Prostate gland (tissue), 2 donors: ENCODE measurements around the gene ENAH. TPM values are rescaled to one million over a fixed set of nuclear protein-coding genes. Genes with fewer than 3 reads are reported as not detected.
"Not testable (repeated sequence)": the region's sequence is repeated elsewhere in the genome, so short reads cannot be mapped to it uniquely, and the experiment has no call there.

Experiments used
- DNase-seq: peaks from one replicate; pipeline ENCODE4 v3.0.0-alpha.2; 2019; ENCODE audit warnings: low spot score
- H3K27ac ChIP-seq, 2 donors: fragments of 200-600 bp; sonication (generic); 2 replicates each; pipeline ENCODE4 v1.5.1; 2017 to 2019
- H3K27me3 ChIP-seq: fragments of 200-600 bp; sonication (generic); replicated peaks from 2 replicates; pipeline ENCODE4 v1.5.1; 2019; ENCODE audit not compliant: insufficient read depth
- H3K36me3 ChIP-seq, 2 donors: fragments of 200-600 bp; sonication (generic); 1 replicate in 1 of 2; 2 replicates in 1 of 2; pipeline versions ENCODE4 v1.5.1 to v1.8.1; 2017 to 2019
- H3K4me1 ChIP-seq: fragments of 200-600 bp; sonication (generic); replicated peaks from 2 replicates; pipeline ENCODE4 v1.5.1; 2019
- H3K4me3 ChIP-seq, 2 donors: fragments of 200-600 bp; sonication (generic); 2 replicates each; pipeline ENCODE4 v1.5.1; 2017 to 2019
- H3K9me3 ChIP-seq: fragments of 200-600 bp; sonication (generic); 2 replicates; pipeline ENCODE4 v1.5.1; 2017
- CTCF ChIP-seq, 4 experiments: fragments of 200-600 bp in 2 of 4; fragments of 450-650 bp in 2 of 4; sonication (generic) in 2 of 4; IDR thresholded peaks; 1 replicate in 3 of 4; 2 replicates in 1 of 4; pipeline ENCODE4 v1.5.1; 2016 to 2019; ENCODE audit warnings: antibody characterized with exemption in 4 of 4, mild to moderate bottlenecking in 2 of 4, moderate library complexity in 2 of 4
- POLR2A ChIP-seq: fragments of 450-650 bp; IDR thresholded peaks from one replicate; pipeline ENCODE4 v1.6.1; 2016; ENCODE audit warnings: antibody characterized with exemption, mild to moderate bottlenecking
- POLR2AphosphoS5 ChIP-seq: sonication (generic); formaldehyde crosslinking; IDR thresholded peaks from one replicate; pipeline ENCODE4 v1.6.1; 2017; ENCODE audit warnings: antibody characterized with exemption
- WGBS: methylation state at CpG from one replicate; pipeline ENCODE4 v1.1.5; 2018; 5-methylcytosine and 5-hydroxymethylcytosine counted together
- intact Hi-C: fragments of 100-400 bp; cut with DNase I; formaldehyde crosslinking; loops from one replicate; pipeline ENCODE4 v1.14.2; 2022
- total RNA-seq, 2 donors: library from RNA; depleted of rRNA; stranded (reverse); fragments of >200 nt; gene quantifications; one replicate each; pipeline ENCODE4 v1.1.0, GENCODE V29; 2016

ENAH gene
- total RNA-seq, 2 donors from 2014 or later, result 36.4 to 93.6 TPM

- Histone ChIP-seq H3K4me3 (no peak overlapping the region), H3K27ac (no peak overlapping the region), H3K4me1 (no peaks in the 10 kb centered on the region), H3K9me3 (no peaks in the 10 kb centered on the region), H3K36me3 (no peaks in the 10 kb centered on the region), H3K27me3 (no peaks in the 10 kb centered on the region)
- WGBS, result 92% methylated on average over 8 of the region's 8 CpGs
- intact Hi-C loops, result no loop called here
- TF ChIP-seq POLR2A (no peak), POLR2AphosphoS5 (no peak), CTCF (IDR thresholded peaks at IDR 0.05) (no peak)
- DNase-seq, result no peak
These were observed 135.2 kb downstream of the ENAH start for GRCh38 chr1:225517697-225518096.

GRCh38 chr1:225517221-225517620 lies 135.7 kb downstream of the ENAH start:
- no peaks in the 10 kb centered on the region for H3K36me3 ChIP-seq
- H3K27ac ChIP-seq, result no peak overlapping the region
- TF ChIP-seq POLR2AphosphoS5 (no peak), POLR2A (no peak), CTCF (IDR thresholded peaks at IDR 0.05) (no peak)
- intact Hi-C loops, result no loop called here
- no peaks in the 10 kb centered on the region for H3K27me3 ChIP-seq
- DNase-seq, result no peak
- no peaks in the 10 kb centered on the region for H3K4me1 ChIP-seq
- no peak overlapping the region for H3K4me3 ChIP-seq
- no peaks in the 10 kb centered on the region for H3K9me3 ChIP-seq
- WGBS, result 96% methylated on average over 6 of the region's 6 CpGs

- no peak overlapping the region for H3K27ac ChIP-seq
These were observed 138.2 kb downstream of the ENAH start for GRCh38 chr1:225514671-225515081.

GRCh38 chr1:225513576-225513975 lies 139.3 kb downstream of the ENAH start:
- H3K27me3 ChIP-seq, H3K36me3 ChIP-seq, H3K4me3 ChIP-seq, H3K9me3 ChIP-seq, DNase-seq, H3K4me1 ChIP-seq, H3K27ac ChIP-seq, intact Hi-C loops: not testable (repeated sequence)
- 98% methylated on average over 9 of the region's 9 CpGs for WGBS

More at GRCh38 chr1:225514671-225515081, 138.2 kb downstream of the ENAH start:
- Histone ChIP-seq H3K4me3 (no peak overlapping the region), H3K27me3 (no peaks in the 10 kb centered on the region), H3K4me1 (no peaks in the 10 kb centered on the region), H3K9me3 (no peaks in the 10 kb centered on the region), H3K36me3 (no peaks in the 10 kb centered on the region)
- no peak for DNase-seq
- intact Hi-C loops, result no loop called here
- TF ChIP-seq POLR2AphosphoS5 (no peak), CTCF (IDR thresholded peaks at IDR 0.05) (no peak), POLR2A (no peak)
- WGBS, result 38% methylated on average over 3 of the region's 3 CpGs

GRCh38 chr1:225511828-225512381 lies 141.0 kb downstream of the ENAH start:
- Histone ChIP-seq H3K4me1 (no peaks in the 10 kb centered on the region), H3K9me3 (no peaks in the 10 kb centered on the region), H3K27ac (no peak overlapping the region), H3K27me3 (no peaks in the 10 kb centered on the region), H3K4me3 (no peak overlapping the region), H3K36me3 (no peaks in the 10 kb centered on the region)
- 94% methylated on average over 4 of the region's 4 CpGs for WGBS
- DNase-seq, result no peak
- intact Hi-C loops, result no loop called here
- TF ChIP-seq CTCF (IDR thresholded peaks at IDR 0.05), result no peak
- no peak for TF ChIP-seq POLR2AphosphoS5
- no peak for TF ChIP-seq POLR2A

GRCh38 chr1:225510740-225511139 lies 142.2 kb downstream of the ENAH start:
- DNase-seq, intact Hi-C loops, H3K9me3 ChIP-seq, H3K4me1 ChIP-seq, H3K27ac ChIP-seq, H3K27me3 ChIP-seq, H3K4me3 ChIP-seq, H3K36me3 ChIP-seq: not testable (repeated sequence)
- WGBS, result 98% methylated on average over 2 of the region's 2 CpGs
